HG03135 (cell line): ENCODE measurements around the gene PPFIA2.
A peak's percentile ranks its signal among the peaks of the same experiment; 100 is the strongest.

Source experiments
- ATAC-seq: cut with Tn5 transposase; IDR thresholded peaks from one replicate; pipeline ENCODE4 v1.9.1; 2021; ENCODE audit warnings: mild to moderate bottlenecking, moderate library complexity; ENCODE audit not compliant: unreplicated experiment

Gene PPFIA2

DNA sequence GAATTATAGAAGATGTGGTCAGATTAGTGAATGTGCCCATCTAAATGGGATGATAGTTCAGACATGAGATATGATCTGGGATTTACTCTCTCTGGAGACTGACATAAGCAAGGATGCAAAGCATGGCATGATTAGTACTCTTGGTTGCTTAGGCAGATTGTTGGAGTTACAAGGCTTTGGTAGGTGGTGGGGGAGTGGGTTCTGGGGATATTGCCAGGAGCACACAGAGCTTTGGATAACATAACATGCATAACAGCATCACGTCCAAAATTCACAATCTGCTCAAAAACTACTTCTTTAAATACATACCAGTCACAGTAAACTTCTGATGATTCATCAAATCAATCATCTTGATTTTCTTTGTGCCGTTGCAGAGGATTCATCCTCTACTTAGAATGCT lies 393.9 kb downstream of the PPFIA2 start:
- no peak for ATAC-seq

- no peak for ATAC-seq
Observed at GRCh38 chr12:81360916-81361315, 398.2 kb downstream of the PPFIA2 start.

DNA sequence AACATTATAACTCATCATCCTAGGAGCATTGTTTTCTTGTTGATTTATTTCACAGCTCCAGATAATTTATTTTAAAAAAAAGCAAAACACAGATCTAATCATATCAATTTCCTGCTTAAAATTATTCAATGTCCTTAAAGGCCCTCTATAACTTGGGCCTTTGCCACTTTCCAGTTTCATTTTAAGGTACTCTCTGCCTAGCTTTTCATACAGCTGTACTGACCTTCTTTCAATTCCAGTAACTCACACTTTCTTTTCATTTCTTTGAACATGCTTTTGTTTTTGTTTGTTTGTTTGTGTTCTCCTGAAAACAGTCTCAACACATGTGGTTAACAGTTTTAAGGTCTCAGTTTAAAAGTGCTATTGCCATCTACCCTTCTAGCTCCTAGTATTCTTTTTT lies 399.4 kb downstream of the PPFIA2 start:
- ATAC-seq, result no peak

DNA sequence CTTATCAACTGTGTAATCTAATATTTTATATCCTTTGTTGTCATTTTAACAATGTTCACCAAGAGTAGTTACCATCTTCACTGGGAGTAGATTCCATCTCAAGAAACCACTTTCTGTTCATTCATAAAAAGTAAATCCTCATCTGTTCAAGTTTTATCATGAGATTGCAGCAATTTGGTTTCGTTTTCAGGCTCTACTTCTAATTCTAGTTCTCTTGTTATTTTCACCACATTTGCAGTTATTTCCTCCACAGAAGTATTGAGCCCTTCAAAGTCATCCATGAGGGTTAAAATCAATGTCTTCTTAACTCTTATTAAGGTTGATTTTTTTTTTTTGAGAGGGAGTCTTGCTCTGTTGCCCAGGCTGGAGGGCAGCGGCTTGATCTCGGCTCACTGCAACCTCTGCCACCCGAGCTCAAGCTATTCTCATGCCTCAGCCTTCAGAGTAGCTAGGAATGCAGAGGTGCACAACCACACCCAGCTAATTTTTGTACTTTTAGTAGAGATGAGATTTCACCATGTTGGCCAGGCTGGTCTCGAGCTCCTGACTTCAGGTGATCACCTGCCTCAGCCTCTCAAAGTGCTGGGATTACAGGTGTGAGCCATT lies 404.7 kb downstream of the PPFIA2 start:
- ATAC-seq, result no peak

- no peak for ATAC-seq
Observed at GRCh38 chr12:81350309-81350708, 408.8 kb downstream of the PPFIA2 start.

DNA sequence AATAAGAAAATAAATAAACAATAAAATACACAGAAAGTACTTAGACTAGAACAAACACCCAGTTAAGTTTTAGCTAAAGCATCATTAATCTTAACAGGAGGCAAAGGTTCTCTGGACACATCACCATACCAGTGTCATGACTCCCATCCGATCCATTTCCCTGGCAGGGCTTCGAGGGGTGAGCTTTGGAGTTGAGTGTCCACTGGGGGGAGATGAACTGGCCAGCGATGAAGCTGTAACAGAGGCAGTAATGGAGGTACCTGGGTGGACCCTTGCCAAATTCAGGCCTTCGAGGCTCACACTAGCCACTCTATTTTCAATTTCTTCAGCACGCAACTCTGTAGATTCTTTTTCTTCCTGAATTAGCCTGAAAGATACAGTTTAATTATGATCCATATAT lies 411.7 kb downstream of the PPFIA2 start:
- no peak for ATAC-seq

DNA sequence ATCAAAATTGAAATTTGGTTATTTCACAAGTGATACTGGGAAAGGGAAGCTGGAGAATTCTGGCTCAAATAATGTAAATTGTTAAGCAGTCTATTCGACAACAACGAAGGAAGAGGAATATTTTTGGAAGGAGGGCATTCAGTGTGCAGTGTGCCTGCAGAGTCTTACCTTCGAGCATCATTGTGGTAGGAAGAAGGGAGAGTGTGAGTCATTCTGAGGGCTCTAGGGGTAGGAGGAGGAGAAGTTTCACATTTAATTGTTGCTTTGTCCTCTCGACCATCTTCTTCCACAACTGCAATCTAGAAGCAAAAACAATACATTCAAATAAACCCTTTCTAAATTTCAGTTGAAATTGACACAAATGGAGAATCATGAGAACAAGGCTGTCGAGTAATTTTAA lies 418.2 kb downstream of the PPFIA2 start:
- no peak for ATAC-seq

GRCh38 chr12:81339071-81339470 lies 420.1 kb downstream of the PPFIA2 start:
- no peak for ATAC-seq

GRCh38 chr12:81337886-81338285 lies 421.3 kb downstream of the PPFIA2 start:
- no peak for ATAC-seq

DNA sequence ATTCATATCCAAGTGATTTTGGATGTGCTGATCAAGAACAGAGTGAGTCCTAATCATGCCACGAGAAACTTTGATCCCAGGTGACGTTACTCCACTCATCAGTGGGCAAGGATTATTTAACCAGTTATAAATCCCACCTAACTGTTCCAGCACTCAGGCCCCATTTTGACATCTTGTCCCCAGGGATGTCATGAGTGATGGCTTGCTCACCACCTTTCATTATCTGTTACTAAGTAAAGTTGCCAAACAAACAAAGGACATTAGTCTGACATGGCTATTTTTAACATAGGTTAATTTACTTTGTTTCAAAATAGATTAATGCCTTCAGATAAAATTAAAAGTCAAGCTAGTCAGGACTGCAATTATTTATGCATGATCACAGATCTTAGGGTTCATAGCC lies 425.3 kb downstream of the PPFIA2 start:
- ATAC-seq, result no peak

GRCh38 chr12:81332054-81332453 lies 427.1 kb downstream of the PPFIA2 start:
- ATAC-seq, result no peak

DNA sequence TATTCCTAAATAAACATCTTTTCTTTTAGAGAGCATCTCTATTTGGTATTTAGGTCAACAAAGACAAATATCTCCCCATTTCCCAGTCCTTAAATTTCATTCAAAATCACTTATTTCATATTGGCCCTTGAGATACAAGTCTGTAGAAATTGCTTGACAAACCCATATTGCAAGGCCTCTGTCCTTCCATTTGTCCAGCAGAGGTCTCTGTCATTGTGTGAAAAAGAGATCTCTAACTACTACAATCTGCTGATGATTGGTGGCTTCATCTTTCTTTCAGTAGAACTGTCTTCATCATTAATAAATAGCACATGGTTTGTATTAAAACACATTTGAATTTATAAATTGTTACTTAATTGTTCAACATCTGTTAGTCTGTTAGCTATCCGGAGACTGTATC lies 428.7 kb downstream of the PPFIA2 start:
- no peak for ATAC-seq

GRCh38 chr12:81329085-81329484 lies 430.1 kb downstream of the PPFIA2 start:
- ATAC-seq, result peak; percentile 88

DNA sequence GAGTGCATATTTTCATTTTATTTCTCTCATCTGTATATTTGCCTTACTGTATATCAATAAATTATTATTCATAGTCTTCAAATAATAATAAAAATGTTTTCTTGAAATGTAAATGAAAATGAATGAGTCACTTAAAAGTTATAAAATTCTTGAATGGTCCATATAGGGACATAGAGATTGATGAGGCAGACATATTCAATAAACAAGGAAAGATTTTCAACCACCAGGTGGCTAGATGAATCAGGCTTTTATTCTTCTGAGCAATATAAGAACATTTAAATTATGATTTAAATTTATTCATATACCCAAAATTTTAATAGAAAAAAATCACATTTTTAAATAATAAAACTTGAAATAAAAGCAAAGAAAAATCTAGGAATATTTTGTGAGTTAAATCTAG lies 431.7 kb downstream of the PPFIA2 start:
- no peak for ATAC-seq

DNA sequence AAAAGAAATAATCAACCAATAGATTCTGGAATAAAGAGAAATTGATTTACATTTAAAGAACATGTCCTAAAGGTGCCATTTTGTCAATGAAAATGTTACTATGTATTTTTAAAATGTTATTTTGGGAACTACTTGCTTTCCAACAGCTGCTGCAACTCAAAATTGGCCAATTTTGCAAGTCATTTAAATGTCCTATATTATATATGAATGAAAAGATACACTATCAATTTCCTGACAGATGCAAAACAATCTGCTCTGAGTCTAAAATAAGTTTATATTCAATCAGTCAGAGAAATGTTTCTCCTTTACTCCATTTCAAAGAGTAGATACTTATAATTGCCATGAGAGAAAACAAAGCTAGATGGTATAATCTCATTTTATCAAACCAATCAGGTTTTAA lies 434.1 kb downstream of the PPFIA2 start:
- no peak for ATAC-seq

DNA sequence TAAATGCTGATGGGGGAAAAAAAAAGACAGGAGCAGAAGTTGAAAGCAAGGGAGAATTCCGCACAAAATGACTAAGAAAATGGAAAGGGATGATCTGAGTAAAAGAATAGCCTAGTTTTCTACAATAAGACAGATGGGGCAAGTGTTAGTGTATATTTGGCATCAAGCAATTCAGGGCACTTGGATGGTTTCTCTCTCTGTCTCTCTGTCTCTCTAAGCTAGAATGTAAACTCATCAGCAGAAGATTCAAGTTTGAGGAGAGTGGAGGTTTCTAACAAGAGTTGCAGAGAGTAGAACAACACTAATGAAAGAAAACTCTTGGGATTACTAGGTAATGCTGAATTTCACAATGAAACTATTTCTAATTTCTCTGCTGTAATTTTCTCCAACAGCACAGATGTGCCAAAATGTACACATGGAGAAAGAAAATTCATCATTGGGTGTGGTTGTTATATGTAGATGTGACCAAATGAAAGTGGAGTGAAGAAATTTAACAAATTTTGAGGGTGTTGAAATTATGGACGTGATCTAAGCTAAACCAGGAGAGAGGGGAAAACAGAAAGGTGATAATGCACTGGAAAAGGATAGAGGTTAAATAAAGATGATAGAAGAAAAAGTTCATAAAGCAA lies 444.1 kb downstream of the PPFIA2 start:
- ATAC-seq, result no peak

DNA sequence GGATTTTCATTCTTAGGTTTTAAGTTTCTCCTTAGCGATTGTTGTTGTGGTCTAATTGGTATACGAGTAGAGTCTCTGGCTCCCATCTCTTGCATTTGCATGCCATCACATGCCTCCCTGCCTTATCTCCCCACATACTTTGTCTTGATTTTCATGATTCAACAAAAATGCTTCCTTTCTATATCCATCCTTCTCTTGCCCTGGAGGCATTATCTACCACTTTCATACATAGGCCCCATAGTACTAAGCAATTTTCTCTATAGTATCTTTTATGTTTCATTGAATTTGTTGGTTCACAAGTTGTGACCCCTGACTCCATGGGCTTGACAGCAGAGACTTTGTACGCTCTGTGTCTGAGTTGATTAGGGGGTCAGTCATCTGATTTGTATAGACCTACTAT lies 455.2 kb downstream of the PPFIA2 start:
- no peak for ATAC-seq

DNA sequence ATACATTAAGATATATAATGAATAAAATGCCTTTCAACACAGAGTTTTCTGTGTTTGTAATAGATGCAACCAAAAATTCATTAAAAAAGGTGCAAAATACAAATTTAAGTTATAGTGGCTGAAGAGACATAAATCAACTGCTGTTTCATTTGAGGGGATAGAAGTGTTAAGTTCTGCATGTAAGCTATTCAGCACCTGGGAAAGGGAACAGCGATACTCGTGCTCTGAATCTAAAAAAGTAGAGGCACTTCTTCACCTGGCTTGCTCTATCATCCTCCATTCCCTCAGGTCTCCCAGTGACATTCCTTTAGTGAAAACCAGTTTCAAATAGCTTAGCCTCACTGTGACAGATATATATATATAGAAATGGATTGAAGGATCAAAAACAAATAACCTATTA lies 458.7 kb downstream of the PPFIA2 start:
- ATAC-seq, result no peak

GRCh38 chr12:81297601-81298000 lies 461.5 kb downstream of the PPFIA2 start:
- no peak for ATAC-seq

DNA sequence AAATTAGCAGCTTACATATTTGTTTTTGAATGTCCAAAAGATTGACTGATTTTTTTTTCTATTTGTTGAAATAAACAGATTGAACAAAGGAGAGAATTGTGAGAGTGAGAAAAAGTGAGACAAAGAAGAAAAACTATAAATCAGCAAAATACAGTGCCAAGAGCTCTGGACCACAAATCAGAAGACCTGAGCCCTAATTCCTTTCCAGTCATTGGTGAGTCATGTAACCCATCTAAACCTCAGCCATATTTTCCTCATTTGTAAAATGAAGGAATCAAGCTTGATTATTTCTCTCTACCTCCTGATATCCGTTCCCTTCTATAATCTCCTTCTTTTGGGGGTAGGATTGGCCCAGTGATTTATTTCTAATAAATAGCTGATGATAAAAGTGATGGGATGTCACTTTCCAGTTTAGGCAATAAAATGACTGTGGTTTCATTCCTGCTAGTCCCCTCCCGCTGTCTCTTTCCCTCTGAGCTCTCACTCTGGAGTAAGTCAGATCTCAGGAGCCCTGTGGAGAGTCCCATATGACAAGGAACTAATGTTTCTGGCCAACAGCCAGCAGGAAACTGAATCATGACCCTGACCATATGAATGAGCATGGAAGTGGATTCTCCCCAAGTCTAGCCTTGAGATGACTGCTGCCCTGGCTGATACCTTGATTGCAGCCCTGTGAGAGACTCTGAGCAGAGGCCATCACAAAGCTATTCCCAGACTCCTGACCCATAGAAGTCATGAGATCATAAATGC lies 462.4 kb downstream of the PPFIA2 start:
- ATAC-seq, result no peak

GRCh38 chr12:81295251-81295650 lies 463.9 kb downstream of the PPFIA2 start:
- ATAC-seq, result no peak
